DMS153 treated with DMSO at 0.1 percent for 48 hours (cell line): Measurements from ENCODE around the gene SLC13A3.

Experiments
- DNase-seq: peaks from one replicate; lab custom pipeline; 2025; ENCODE audit not compliant: unreplicated experiment; lab: John Stamatoyannopoulos, UW

The SLC13A3 gene

GRCh38 chr20:46609043-46609442 lies 42.2 kb downstream of the SLC13A3 start:
- DNase-seq, result no peak

- no peak for DNase-seq
These were observed 43.3 kb downstream of the SLC13A3 start for GRCh38 chr20:46607849-46608497.

- DNase-seq, result no peak
These were observed 43.9 kb downstream of the SLC13A3 start for GRCh38 chr20:46607191-46607848.

GRCh38 chr20:46606817-46607190 lies 44.5 kb downstream of the SLC13A3 start:
- no peak for DNase-seq

GRCh38 chr20:46605978-46606816 lies 45.1 kb downstream of the SLC13A3 start:
- DNase-seq, result no peak

GRCh38 chr20:46605181-46605580 lies 46.1 kb downstream of the SLC13A3 start:
- no peak for DNase-seq

- no peak for DNase-seq
These were observed 46.6 kb downstream of the SLC13A3 start for GRCh38 chr20:46604551-46605133.

GRCh38 chr20:46602429-46602828 lies 48.8 kb downstream of the SLC13A3 start:
- no peak for DNase-seq

- no peak for DNase-seq
These were observed 49.6 kb downstream of the SLC13A3 start for GRCh38 chr20:46601603-46602122.

- no peak for DNase-seq
These were observed 50.9 kb downstream of the SLC13A3 start for GRCh38 chr20:46600286-46600752.

GRCh38 chr20:46599227-46599987 lies 51.9 kb downstream of the SLC13A3 start:
- DNase-seq, result no peak

GRCh38 chr20:46595933-46596332 lies 55.3 kb downstream of the SLC13A3 start:
- DNase-seq, result no peak

- no peak for DNase-seq
These were observed 56.5 kb downstream of the SLC13A3 start for GRCh38 chr20:46594725-46595124.

GRCh38 chr20:46592580-46593362 lies 58.5 kb downstream of the SLC13A3 start:
- DNase-seq, result no peak

- no peak for DNase-seq
These were observed 60.8 kb downstream of the SLC13A3 start for GRCh38 chr20:46590443-46590842.

GRCh38 chr20:46588532-46589511 lies 62.4 kb downstream of the SLC13A3 start:
- no peak for DNase-seq

- DNase-seq, result no peak
These were observed 63.3 kb downstream of the SLC13A3 start for GRCh38 chr20:46587986-46588385.

- DNase-seq, result no peak
These were observed 64.5 kb downstream of the SLC13A3 start for GRCh38 chr20:46586724-46587123.

GRCh38 chr20:46584508-46584907 lies 66.8 kb downstream of the SLC13A3 start:
- DNase-seq, result no peak
